H1 (cell line): ENCODE measurements around the gene CTNND2. TPM values are rescaled to one million over a fixed set of nuclear protein-coding genes. Genes with fewer than 3 reads are reported as not detected.

Source experiments
- CTCF ChIA-PET: fragments of 300-600 bp; sonication (Branson Sonifier 250); formaldehyde crosslinking; loops from one replicate; lab custom pipeline; 2021; ENCODE audit not compliant: partially characterized antibody; lab: Charles Lee
- POLR2A ChIA-PET: fragments of 300-600 bp; sonication (Branson Sonifier 250); formaldehyde crosslinking; loops from one replicate; lab custom pipeline; 2021; ENCODE audit warnings: inconsistent platforms; ENCODE audit not compliant: partially characterized antibody; lab: Charles Lee
- DNase-seq, 2 experiments: peaks; one replicate each; pipeline versions ENCODE4 v3.0.0 to v3.0.0-alpha.2; 2010 to 2022; ENCODE audit warnings: low spot score in 2 of 2, low read depth in 1 of 2, mixed read lengths in 1 of 2
- FAIRE-seq: peaks from 2 replicates; lab custom pipeline; 2011; peaks lifted over from hg19 to GRCh38; lab: Jason Lieb, UNC
- H2AFZ ChIP-seq: 2 replicates; pipeline ENCODE4 v1.8.1; 2012; ENCODE audit warnings: low read length, inconsistent platforms
- H2AK5ac ChIP-seq: 2 replicates; pipeline ENCODE4 v1.6.1; 2013; ENCODE audit warnings: low read depth, low read length
- H2BK120ac ChIP-seq: replicated peaks from 2 replicates; pipeline ENCODE3; 2013; ENCODE audit warnings: low read depth, low read length, inconsistent platforms
- H2BK12ac ChIP-seq: 2 replicates; pipeline ENCODE4 v1.6.1; 2013; ENCODE audit warnings: low read depth, low read length
- H2BK15ac ChIP-seq: 2 replicates; pipeline ENCODE4 v1.6.1; 2013; ENCODE audit warnings: low read length
- H2BK20ac ChIP-seq: 2 replicates; pipeline ENCODE4 v1.6.1; 2013; ENCODE audit warnings: low read length
- H2BK5ac ChIP-seq: 2 replicates; pipeline ENCODE4 v1.6.1; 2013; ENCODE audit warnings: low read depth, low read length
- H3K14ac ChIP-seq: 2 replicates; pipeline ENCODE4 v1.6.1; 2013; ENCODE audit warnings: inconsistent platforms; ENCODE audit not compliant: insufficient read length
- H3K18ac ChIP-seq: 2 replicates; pipeline ENCODE4 v1.6.1; 2013; ENCODE audit warnings: low read length; ENCODE audit errors: extremely low read depth
- H3K23ac ChIP-seq: 2 replicates; pipeline ENCODE4 v1.6.1; 2013; ENCODE audit warnings: inconsistent platforms; ENCODE audit not compliant: insufficient read length
- H3K23me2 ChIP-seq: 2 replicates; pipeline ENCODE4 v1.6.1; 2013; ENCODE audit warnings: low read depth, low read length
- H3K27ac ChIP-seq: 2 replicates; pipeline ENCODE4 v1.6.1; 2011; ENCODE audit warnings: low read depth, low read length, inconsistent platforms
- H3K27me3 ChIP-seq, 4 experiments: replicated peaks in 1 of 4; 1 replicate in 1 of 4; 2 replicates in 3 of 4; pipeline versions ENCODE4 v1.6.1 to v1.8.1; 2011 to 2013; ENCODE audit warnings: low read length in 3 of 4, mild to moderate bottlenecking in 3 of 4, inconsistent platforms in 2 of 4, mixed read lengths in 2 of 4, moderate library complexity in 1 of 4; ENCODE audit not compliant: control insufficient read depth in 3 of 4, insufficient read depth in 3 of 4; ENCODE audit errors: extremely low read depth in 1 of 4
- H3K36me3 ChIP-seq, 4 experiments: 2 replicates each; pipeline versions ENCODE4 v1.6.1 to v1.8.1; 2011 to 2013; ENCODE audit warnings: mild to moderate bottlenecking in 4 of 4, low read length in 3 of 4, moderate library complexity in 2 of 4, control low read depth in 1 of 4, inconsistent platforms in 1 of 4; ENCODE audit not compliant: insufficient read depth in 4 of 4, control insufficient read depth in 2 of 4
- H3K4ac ChIP-seq: replicated peaks from 2 replicates; pipeline ENCODE3; 2013; ENCODE audit warnings: low read length, low read depth, mixed read lengths, inconsistent platforms; ENCODE audit not compliant: insufficient read length
- H3K4me1 ChIP-seq, 4 experiments: replicated peaks in 1 of 4; 1 replicate in 1 of 4; 2 replicates in 3 of 4; pipeline versions ENCODE4 v1.6.1 to v1.8.1; 2011 to 2013; ENCODE audit warnings: low read length in 3 of 4, inconsistent platforms in 2 of 4, mixed read lengths in 1 of 4; ENCODE audit not compliant: insufficient read depth in 4 of 4, control insufficient read depth in 3 of 4
- H3K4me2 ChIP-seq, 2 experiments: 2 replicates each; pipeline versions ENCODE4 v1.6.1 to v1.8.1; 2011 to 2013; ENCODE audit warnings: low read depth in 2 of 2, low read length in 2 of 2, control low read depth in 1 of 2, inconsistent platforms in 1 of 2, mild to moderate bottlenecking in 1 of 2; ENCODE audit not compliant: insufficient read depth in 1 of 2
- H3K4me3 ChIP-seq, 4 experiments: fragments of 200-600, 300-600 bp in 1 of 4; sonication (generic), shearing (Covaris generic), sonication (Bioruptor Twin) in 1 of 4; 2 replicates each; pipeline versions ENCODE4 v1.5.1 to v1.8.1; 2011 to 2016; ENCODE audit warnings: low read length in 4 of 4, low read depth in 3 of 4, control low read depth in 2 of 4, inconsistent platforms in 2 of 4, mild to moderate bottlenecking in 2 of 4, mixed read lengths in 1 of 4, moderate library complexity in 1 of 4; ENCODE audit not compliant: insufficient read depth in 2 of 4; ENCODE audit errors: extremely low read depth in 1 of 4
- H3K56ac ChIP-seq: replicated peaks from 2 replicates; pipeline ENCODE3; 2013; ENCODE audit warnings: low read depth, mild to moderate bottlenecking, mixed read lengths, low read length, inconsistent platforms; ENCODE audit not compliant: insufficient read length
- H3K79me1 ChIP-seq: 2 replicates; pipeline ENCODE4 v1.6.1; 2013; ENCODE audit warnings: low read depth, low read length, control low read depth
- H3K79me2 ChIP-seq, 2 experiments: 2 replicates each; pipeline versions ENCODE4 v1.6.1 to v1.8.1; 2012 to 2013; ENCODE audit warnings: low read length in 2 of 2, mild to moderate bottlenecking in 2 of 2, inconsistent platforms in 1 of 2; ENCODE audit not compliant: insufficient read depth in 2 of 2, control insufficient read depth in 1 of 2
- H3K9ac ChIP-seq, 4 experiments: replicated peaks in 1 of 4; 1 replicate in 1 of 4; 2 replicates in 3 of 4; pipeline versions ENCODE4 v1.6.1 to v1.8.1; 2011 to 2013; ENCODE audit warnings: low read depth in 3 of 4, low read length in 3 of 4, control low read depth in 2 of 4, mild to moderate bottlenecking in 2 of 4, moderate library complexity in 2 of 4, inconsistent platforms in 1 of 4; ENCODE audit errors: extremely low read depth in 1 of 4
- H3K9me3 ChIP-seq, 2 experiments: 2 replicates each; pipeline versions ENCODE4 v1.6.1 to v1.8.1; 2012 to 2013; ENCODE audit warnings: mild to moderate bottlenecking in 2 of 2, moderate library complexity in 2 of 2, control low read depth in 1 of 2, inconsistent platforms in 1 of 2, low read depth in 1 of 2, low read length in 1 of 2, mixed read lengths in 1 of 2; ENCODE audit not compliant: insufficient read depth in 2 of 2
- H4K20me1 ChIP-seq, 2 experiments: replicated peaks in 1 of 2; 2 replicates each; pipeline versions ENCODE3 to v1.8.1; 2011 to 2013; ENCODE audit warnings: inconsistent platforms in 2 of 2, low read length in 2 of 2, mild to moderate bottlenecking in 1 of 2; ENCODE audit not compliant: insufficient read depth in 2 of 2, control insufficient read depth in 1 of 2
- H4K5ac ChIP-seq: 2 replicates; pipeline ENCODE4 v1.6.1; 2013; ENCODE audit warnings: low read length, low read depth, mixed read lengths, inconsistent platforms; ENCODE audit not compliant: insufficient read length
- H4K8ac ChIP-seq: 2 replicates; pipeline ENCODE4 v1.8.0; 2013; ENCODE audit warnings: mild to moderate bottlenecking, moderate library complexity, low read length, inconsistent platforms; ENCODE audit not compliant: insufficient read depth; ENCODE audit errors: extremely low read depth
- H4K91ac ChIP-seq: replicated peaks from 2 replicates; pipeline ENCODE3; 2013; ENCODE audit warnings: low read length, mixed read lengths, inconsistent platforms; ENCODE audit not compliant: insufficient read length
- EGR1 ChIP-seq: IDR thresholded peaks from 2 replicates; pipeline ENCODE4 v1.6.1; 2011; ENCODE audit warnings: low read depth, low read length, borderline replicate concordance
- SIRT6 ChIP-seq: IDR thresholded peaks from one replicate; pipeline ENCODE4 v1.7.1; 2012; ENCODE audit warnings: low read length, inconsistent platforms
- WGBS, 2 experiments: shearing (Covaris generic) in 1 of 2; methylation state at CpG; one replicate each; pipeline versions ENCODE4 v1.1.6 to v1.1.7; 2013 to 2015; ENCODE audit warnings: low lambda C conversion rate in 2 of 2, mixed read lengths in 2 of 2, inconsistent platforms in 1 of 2, low coverage in 1 of 2, missing lambda C conversion rate in 1 of 2; ENCODE audit not compliant: insufficient replicate concordance in 2 of 2, insufficient coverage in 1 of 2, insufficient read length in 1 of 2; ENCODE audit errors: extremely low coverage in 1 of 2, missing lambda C conversion rate in 1 of 2; 5-methylcytosine and 5-hydroxymethylcytosine counted together
- polyA plus RNA-seq, 7 experiments: library from polyadenylated mRNA; depleted of rRNA in 3 of 7; stranded (reverse) in 5 of 7; unstranded in 2 of 7; fragments of >200 nt in 5 of 7; fragments of 200-250 nt in 2 of 7; gene quantifications; 1 replicate in 5 of 7; 2 replicates in 1 of 7; 4 replicates in 1 of 7; pipeline versions ENCODE4 v1.2.1 to v1.2.3, GENCODE V29; 2011 to 2013; ENCODE audit warnings: missing spikeins in 2 of 7, mixed read lengths in 2 of 7
- total RNA-seq: library from RNA; stranded (reverse); fragmentation: NEBNext Ultra II Directional; extraction: Animal tissue kit (Norgen Biotek cat#: 25700); gene quantifications from 2 replicates; pipeline ENCODE4 v1.2.1, GENCODE V29; 2021

Gene CTNND2
- total and polyA plus RNA-seq, 2 of the 8 experiments (the other 6 are each of a cell fraction or from before 2014, with no cell fraction given): 7.4 to 14.2 TPM

DNA sequence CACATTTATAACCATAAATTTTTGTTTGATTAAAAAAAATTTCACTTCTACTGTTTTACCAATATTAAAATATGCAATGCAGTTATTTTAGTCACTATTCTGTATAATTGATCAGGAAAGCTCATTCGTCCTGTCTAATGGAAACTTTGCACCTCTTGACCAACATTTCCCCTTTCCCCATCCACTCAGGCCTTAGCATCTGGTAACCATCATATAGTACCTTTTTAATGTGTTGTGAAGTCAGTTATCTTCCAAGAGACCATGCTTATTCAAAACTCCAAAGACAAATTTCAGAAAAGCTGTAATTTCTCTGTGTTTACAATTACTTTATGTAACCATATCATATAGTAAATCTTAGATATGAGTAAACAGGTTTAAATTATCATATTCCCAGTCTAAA lies 145.9 kb downstream of the CTNND2 start:
- H4K20me1 ChIP-seq: no peaks in the 10 kb centered on the region
- no peak overlapping the region for H3K4ac ChIP-seq
- no peaks in the 10 kb centered on the region for H3K79me2 ChIP-seq
- POLR2A ChIA-PET: no interaction called here
- no peak overlapping the region for H2BK12ac ChIP-seq
- H2BK120ac ChIP-seq: no peak overlapping the region
- H3K23ac ChIP-seq: no peak overlapping the region
- CTCF ChIA-PET: interaction anchor here (1.1 kb wide), 1 partner anchor 14 kb away, joined by 3 read pairs; no protein-coding TSS in a partner anchor
- WGBS, 2 experiments: 92% methylated on average over 1 of the region's 1 CpG; no CpG with 5 or more reads in 1 of the 2 experiments
- H3K9me3 ChIP-seq: no peaks in the 10 kb centered on the region
- H3K79me1 ChIP-seq: no peaks in the 10 kb centered on the region; the same call in 1 of the 2 replicates
- H3K14ac ChIP-seq: no peak overlapping the region
- no peak overlapping the region for H2BK20ac ChIP-seq
- FAIRE-seq (no peak), DNase-seq (no peak)
- H2BK15ac ChIP-seq: no peak overlapping the region
- H4K5ac ChIP-seq: no peak overlapping the region
- no peak overlapping the region for H3K56ac ChIP-seq
- no peaks in the 10 kb centered on the region for H3K36me3 ChIP-seq
- no peak overlapping the region for H4K8ac ChIP-seq
- no peak overlapping the region for H3K18ac ChIP-seq
- H3K27ac ChIP-seq: no peak overlapping the region
- H3K9ac ChIP-seq: no peak overlapping the region
- no peaks in the 10 kb centered on the region for H3K27me3 ChIP-seq
- no peaks in the 10 kb centered on the region for H3K23me2 ChIP-seq
- no peak overlapping the region for H4K91ac ChIP-seq
- no peak overlapping the region for H3K4me2 ChIP-seq
- H2AK5ac ChIP-seq: no peak overlapping the region
- H3K4me3 ChIP-seq: no peak overlapping the region
- H3K4me1 ChIP-seq: no peaks in the 10 kb centered on the region
- no peak overlapping the region for H2AFZ ChIP-seq
- no peak overlapping the region for H2BK5ac ChIP-seq
- no peak for TF ChIP-seq EGR1
- TF ChIP-seq SIRT6: no peak
